Activated T-cell treated with anti-CD3 and anti-CD28 coated beads, Interleukin-2, amount 50 U/mL, for 1 hour (primary cell): ENCODE data around the gene VDAC1.
"Not testable (repeated sequence)": the region's sequence is repeated elsewhere in the genome, so short reads cannot be mapped to it uniquely, and the experiment has no call there.

Source experiments
- DNase-seq: peaks from one replicate; pipeline ENCODE4 v3.0.0-alpha.2; 2020

The VDAC1 gene

DNA sequence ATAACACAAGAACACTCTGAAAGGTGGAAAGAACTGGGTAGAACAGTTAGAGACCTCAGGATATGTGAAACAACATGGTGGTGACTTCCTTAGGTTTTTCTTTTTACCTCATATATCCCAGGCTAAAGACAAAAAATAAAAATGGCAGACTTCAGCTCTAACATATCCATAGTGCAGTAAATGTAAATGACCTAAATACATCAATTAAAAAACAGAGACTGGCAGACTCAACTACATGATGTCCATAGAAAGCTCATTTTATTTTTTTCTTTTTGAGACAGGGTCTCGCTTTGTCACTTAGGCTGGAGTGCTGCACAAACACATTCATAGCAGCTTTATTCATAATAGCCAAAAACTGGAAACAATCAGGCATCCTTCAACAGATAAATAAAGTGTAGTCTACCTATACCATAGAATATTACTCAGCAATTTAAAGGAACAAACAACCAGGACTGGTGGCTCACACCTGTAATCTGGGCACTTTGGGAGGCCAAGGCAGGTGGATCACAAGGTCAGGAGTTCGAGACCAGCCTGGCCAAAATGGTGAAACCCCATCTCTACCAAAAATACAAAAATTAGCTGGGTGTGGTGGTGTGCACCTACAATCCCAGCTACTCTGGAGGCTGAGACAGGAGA lies 41.2 kb downstream of the VDAC1 start:
- no peak for DNase-seq

DNA sequence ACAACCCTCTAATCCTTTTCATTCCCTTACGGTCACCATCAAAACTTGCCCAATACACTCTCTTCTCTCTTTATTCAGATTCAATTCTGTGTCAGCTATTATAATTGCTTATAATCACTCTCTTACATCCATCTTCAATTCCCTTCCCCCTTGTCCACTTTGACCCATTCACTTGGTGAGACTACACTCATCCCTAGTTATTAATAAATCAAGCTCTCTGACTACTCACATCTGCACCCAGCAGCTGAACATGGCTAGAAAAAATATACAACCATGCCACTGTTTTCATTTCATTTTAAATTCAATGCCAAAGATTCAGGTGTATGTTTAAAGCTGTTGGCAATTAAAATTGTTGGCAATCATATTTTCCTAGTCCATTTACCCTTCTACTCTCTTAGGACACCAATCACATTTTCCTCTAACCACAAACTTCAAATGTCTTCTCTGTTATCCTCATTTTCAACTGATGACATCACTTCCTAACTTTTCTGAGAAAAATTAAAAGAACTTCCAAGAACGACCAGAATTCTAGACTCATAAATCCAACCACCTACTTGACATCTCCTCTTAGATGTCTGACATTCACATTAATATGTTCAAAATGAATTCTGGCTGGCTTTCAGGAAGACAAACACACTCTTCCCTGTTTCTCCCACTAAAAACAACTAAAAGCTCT lies 41.8 kb downstream of the VDAC1 start:
- no peak for DNase-seq

DNA sequence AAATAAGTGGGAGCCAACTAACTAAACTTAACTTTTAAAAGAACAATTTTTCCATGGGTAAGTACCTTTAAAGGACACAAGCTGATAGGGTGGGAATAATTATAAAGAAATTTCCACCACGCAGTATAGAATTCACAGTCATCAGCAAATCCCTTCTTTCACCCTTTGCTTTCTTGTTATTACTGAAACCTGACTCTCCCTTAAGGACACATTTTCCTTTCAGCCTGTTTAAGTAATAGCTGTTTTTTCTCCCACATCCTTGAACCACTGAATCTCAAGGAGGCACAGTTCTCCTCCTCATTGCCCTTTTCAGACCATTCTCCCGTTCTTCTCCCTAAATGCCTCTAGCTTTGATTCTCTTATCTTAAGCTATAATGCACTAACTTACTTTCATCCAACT lies 42.6 kb downstream of the VDAC1 start:
- no peak for DNase-seq

DNA sequence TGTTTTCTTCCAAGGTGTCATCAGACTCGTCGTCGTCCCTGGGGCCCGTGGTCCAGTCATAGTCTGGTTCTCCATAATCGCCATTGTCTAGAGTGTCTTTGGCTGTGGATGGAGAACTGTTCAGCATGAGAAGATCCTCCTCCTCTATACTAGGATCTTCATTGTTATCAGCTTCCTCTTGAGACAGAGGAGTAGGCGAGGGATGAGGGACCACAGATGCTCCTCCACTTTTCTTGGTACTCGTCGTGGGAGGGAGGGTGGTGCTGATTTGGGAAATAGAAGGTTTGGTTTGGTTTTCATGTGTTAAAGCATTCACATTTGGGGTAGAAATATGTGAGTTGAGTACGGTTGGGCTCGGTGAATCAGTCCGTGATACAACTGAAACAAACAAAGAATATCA lies 45.1 kb downstream of the VDAC1 start:
- DNase-seq = no peak

DNA sequence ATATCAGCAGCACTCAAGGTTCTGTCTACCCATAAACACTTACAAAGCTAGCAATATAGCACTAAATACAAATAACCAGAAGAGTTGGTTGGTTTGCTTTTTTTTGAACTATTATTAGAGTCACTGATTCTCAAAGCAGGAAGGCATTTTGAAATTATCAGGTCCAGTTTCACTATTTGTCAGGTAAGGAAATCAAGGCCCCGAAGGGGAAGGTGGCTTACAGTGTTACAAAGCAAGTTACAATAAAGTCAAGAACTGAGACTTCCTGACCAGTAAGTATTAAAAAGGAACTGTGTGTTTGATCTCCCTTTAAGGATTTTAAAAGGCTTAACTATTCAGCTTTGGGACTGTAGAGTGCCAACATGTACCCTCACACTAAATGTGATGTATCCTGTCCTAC lies 47.2 kb downstream of the VDAC1 start:
- DNase-seq = no peak

DNA sequence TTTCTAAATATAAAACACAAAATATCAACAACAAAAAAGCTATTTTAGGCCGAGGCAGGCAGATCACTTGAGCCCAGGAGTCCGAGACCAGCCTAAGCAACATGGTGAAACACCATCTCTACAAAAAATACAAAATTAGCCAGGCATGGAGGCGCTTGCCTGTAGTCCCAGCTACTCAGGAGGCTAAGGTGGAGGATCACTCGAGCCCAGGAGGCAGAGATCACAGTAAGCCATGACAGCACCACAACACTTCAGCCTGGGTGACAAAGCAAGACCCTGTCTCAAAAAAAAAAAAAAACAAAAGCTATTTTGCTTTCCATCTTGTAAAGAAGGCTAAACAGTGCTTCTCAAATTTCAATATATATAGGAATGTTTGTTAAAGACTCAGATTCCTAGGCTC lies 47.7 kb downstream of the VDAC1 start:
- no peak for DNase-seq

DNA sequence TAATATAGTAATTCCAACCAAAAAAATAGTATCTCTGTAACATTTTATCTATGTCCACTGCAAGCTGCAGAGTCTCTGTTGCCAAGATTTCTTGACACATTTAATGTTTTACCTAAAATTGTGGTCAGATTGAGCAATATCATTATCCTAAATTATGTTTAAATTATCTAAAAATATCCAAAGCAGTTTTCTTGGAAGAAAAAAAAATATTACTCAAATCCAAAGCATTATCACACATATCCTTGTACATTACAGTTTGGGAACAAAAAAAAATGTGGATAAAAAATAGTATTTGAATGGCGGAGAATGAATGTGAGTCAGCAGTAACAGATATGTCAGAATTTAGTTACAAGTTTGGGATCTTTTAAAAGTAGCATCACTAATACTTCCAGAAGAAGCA lies 48.6 kb downstream of the VDAC1 start:
- not testable (repeated sequence) for DNase-seq

DNA sequence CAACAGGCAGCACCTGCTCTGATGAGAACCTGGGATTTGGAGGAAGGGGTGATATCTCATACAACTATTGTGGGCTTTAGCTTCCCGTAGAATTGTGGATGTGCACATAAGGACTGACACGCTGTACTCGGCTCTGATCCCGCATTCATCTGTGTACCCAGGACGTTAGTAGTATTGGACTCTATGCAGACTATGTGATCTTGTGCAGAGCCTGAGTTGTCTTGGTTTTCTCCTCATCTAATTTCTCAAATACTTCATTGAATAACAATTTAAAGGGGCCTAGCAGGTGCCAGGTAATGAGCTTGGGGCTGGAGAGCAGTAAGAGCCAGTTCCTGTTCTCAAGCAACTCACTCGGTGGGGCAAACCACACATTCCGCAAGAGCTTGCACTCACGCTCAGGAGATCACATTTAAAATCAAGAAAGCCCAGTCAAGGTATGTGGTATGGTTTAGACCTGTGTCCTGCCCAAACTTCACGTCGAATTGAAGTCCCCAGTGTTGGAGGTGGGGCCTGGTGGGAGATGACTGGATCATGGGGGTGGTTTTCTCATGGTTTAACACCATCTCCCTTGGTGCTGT lies 51.1 kb downstream of the VDAC1 start:
- DNase-seq = no peak

DNA sequence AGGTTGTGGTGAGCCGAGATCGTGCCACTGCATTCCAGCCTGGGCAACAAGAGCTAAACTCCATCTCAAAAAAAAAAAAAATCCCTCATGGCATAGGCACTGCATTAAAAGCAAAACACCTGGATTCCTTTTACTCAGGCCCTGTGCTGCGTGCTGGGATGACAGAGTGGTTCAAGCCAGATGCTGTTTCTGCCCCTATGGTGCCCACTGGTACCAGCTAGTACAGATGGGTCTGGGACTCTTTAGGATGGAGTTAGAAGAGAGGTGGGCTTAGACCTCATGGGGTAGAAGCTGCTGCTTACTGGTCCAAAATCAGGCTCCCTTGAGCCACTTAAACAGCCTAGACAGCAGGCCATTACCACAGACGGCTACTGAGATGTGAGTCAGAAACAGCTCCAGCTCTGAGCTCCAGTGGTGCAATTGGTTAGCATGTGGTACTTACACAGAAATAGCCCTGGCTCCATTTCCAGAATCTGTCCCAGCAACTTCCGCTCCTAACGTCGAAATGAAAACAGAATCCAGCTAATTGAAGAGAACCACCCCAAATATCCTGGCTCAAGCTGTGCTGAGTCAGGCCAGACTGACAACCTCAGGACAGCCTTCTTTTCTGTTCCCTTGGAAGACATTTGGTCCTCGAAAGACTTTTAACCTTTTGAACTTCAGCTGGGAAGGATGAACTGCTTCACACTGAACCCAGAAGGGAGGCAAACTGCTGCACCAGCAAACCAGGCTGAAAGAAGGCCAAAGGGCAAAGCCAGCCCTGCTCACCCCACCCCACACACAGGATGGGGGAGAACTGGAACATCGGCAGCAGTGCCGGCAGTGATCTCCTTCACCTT lies 51.8 kb downstream of the VDAC1 start:
- DNase-seq = no peak

DNA sequence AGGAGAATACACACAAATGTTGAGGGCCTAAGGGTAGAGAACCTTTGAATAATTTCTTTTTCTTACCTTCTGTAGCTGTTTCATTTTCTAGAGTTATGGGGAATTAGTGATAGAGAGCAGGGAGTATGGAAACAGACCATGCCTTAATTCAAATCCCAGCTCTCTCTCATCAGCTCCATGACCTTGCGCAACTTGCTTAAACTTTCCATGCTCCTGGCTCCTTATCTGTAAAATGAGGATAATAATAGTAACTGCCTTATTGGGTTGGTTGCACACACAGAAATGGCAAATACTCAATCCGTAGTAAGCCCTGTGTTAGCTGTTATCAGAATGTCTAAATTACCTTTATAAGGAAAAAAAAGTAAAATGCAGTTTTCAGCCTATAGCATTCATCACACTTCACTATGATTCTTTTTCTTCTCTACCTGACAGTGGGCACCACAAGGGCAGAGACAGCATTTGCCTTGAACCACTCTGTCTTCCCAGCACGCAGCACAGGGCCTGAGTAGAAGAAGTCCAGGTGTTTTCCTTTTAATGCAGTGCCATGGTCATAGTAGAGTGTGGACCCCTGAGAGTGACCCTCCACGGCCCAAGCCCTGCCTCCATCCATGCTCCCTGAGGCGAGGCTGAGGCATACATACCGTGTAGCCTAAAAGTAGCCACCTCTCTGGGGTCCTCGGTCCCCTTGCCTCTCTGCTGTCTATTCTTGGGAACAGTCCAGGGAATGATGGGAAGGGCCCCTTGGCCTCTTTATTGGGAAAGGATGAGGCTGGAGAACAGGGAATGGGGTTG lies 53.8 kb downstream of the VDAC1 start:
- no peak for DNase-seq

DNA sequence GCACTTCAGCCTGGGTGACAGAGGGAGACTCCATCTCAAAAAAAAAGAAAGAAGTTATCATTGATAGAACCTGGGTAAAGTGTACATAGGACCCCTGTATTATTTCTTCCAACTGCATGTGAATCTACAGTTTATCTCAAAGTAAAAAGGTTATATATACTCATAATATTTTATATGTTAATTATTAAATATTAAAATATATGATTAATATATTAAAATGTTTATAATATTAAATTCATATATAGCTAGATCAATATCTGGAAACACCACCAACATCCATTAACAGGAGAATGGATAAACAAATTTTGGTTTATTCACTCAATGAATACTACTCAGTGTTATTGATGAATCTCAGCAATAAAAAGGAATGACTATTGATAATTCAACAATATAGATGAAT lies 56.1 kb downstream of the VDAC1 start:
- no peak for DNase-seq

DNA sequence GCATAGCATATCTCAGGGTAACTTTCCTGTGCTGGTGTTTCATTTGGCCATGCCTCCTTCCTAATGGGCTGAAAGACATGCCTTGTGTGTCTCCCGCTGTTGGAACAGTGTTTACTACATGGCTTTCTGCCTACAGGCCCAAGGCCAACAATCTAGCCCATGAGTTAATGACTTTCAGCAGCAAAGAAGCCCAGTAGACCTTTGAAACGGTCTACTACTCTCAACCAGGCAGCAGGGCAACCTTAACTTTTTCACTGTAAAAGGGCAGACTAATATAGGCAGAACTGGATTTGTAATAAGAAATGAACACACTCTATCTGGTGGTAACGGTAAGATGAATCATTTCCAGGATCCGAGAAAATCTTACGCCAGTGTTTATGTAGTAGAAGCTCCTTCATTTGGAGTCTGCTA lies 57.3 kb downstream of the VDAC1 start:
- DNase-seq = no peak

DNA sequence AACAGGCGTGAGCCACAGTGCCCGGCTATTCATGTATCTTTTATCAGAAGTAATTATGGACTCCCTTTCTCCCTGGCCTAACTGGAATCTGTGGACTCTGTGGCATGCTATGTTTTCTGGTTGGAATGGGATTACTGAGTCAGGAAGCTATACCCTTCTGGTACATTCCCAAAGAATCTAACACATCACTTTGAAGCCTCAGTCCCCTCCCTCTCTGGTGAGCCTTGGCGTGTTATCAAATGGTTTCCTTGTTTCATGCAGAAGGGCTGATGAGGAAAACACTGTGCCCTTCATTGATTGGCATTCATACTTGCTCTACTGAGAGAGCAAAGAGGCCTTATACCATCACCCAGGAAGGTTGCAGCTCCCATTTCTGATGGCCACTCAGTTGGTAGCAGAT lies 59.2 kb downstream of the VDAC1 start:
- DNase-seq = no peak

DNA sequence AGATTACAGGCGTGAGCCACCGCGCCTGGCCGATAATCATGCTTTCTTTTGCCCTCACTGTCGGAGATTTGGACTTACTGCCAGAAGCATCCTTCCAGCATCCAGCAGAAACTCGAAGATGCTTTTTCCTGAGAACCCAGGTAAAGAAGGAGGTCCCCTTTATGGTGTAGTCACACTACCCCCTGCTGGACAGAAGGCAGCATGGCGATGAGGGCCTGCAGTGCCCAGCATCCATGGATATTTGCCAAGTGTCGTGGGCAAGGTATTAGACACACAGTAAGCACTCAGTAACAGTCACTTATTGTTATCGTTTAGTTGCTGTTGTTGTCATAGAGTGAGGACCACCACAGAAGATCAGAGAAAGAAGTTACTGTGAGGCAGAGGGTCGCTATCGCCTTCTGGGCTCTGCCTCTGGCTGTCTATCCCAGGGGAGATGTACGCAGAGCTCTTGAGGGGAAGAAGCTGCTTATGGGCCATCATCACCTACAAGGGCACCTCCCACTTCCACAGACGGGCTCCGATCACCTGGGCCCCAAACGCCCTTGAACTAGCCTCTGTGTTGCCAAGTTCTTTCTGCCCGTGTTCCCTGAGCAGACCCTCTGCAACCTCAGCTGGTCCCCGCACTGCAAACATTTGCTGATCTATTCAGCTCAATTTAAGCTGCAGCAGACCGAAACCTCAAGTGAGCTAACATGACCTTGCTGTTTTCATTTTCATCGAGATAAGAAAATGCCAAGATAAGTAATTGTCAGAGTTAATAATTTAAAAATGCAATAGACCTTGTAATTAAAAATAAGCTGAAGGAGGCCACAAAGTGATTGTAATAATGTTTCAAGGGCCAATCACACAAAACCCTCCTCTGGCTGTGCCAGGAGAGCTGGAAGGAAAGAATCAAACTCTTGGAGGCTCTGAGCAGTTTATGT lies 60.3 kb downstream of the VDAC1 start:
- DNase-seq = peak; percentile 33

DNA sequence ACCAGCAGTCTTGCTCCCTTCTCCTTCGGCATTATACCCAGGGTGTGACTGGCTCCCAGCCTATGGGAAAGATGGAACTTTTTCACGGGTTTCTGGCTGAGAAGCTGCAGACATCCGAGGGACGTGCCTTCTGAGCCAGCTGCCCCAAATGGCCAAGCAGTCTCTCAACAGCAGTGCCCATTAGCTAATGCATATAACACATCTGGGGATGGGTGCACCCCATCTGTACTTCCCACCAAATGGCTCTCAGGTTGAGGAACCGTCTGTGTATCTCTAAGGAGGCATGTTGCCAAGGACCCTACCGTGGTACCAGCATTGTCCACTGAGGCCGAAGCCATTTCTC lies 61.3 kb downstream of the VDAC1 start:
- DNase-seq = no peak

DNA sequence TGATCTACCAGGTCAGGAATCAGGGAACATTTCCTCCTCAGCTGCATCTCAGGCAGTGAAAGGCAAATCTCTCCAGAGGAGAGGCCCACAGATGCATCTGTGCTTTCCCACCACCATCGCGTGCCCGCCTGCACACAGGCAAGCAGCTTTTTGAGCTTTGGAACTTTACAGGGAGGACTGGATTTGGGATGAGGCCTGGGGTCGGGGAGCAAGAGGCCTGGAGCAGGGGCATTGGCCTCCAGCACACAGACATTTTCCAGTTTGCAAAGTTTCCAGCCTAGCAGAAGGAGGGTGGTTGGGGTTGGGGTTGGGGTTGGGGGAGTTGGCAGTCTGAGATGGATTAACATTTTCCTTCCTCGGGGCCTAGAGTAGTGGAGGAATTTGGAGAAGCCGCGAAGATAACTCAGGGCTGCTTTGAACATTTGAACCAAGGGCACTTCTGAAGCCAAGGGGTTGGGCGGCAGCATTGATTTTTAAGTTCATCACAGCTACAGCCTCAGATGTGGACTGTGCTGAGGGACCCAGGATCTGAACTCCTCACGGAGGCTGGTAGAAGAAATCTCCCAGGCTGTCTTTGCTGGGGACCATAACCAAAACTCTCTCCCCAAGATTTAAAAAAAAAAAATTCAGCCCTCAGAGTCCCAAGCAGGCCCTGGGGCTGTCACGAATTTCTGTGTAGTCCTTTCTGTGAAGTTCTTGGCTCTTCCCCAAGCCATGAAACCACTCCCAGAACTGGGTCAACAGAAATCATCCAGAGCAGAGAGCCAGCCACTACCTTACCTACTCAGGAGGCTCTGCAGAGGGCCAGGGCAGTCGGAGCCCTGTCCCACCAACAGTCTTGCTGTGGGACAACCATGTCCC lies 61.9 kb downstream of the VDAC1 start:
- DNase-seq = no peak

DNA sequence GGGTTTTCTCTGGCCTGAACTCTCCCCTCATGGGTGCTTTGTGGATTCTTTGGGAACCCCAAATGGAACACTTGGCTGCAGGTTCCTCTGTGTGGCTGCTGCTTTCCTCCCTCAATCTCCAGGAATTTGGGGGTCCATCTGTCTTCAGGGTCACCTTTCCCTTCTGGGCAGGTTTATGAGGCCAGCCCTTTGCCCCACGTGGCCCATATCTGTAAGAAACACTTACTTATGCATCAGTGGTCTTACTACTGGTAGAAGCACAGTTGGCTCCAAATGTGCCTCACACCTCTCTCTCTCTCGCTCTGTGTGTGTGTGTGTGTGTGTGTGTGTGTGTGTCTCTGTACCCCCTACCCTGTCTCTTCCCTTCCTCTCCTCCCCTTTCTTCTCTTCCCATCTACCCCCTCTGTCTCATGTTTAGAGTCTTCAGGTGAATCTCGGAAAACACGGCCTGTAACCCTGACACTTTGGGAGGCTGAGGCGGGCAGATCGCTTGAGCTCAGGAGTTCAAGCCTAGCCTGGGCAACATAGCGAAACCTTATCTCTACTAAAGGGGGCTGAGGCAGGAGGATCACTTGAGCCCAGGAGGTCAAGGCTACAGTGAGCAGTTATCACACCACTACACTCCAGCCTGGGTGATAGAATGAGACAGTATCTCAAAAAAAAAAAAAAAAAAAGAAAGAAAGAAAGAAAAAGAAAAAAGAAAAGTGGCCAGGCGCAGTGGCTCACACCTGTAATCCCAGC lies 63.1 kb downstream of the VDAC1 start:
- DNase-seq = no peak

DNA sequence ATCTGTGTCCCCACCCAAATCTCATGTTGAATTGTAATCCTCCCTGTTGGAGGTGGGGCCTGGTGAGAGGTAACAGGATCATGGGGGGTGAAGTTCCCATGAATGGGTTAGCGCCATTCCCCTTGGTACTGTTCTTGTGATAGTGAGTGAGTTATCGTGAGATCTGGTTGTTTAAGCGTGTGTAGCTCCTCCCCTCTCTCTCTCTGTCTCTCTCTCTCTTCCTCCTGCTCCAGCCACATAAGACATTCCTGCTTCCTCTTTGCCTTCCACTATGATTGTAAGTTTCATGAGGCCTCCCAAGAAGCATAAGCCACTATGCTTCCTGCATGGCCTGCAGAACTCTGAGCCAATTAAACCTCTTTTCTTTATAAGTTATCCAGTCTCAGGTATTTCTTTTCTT lies 65.1 kb downstream of the VDAC1 start:
- no peak for DNase-seq

DNA sequence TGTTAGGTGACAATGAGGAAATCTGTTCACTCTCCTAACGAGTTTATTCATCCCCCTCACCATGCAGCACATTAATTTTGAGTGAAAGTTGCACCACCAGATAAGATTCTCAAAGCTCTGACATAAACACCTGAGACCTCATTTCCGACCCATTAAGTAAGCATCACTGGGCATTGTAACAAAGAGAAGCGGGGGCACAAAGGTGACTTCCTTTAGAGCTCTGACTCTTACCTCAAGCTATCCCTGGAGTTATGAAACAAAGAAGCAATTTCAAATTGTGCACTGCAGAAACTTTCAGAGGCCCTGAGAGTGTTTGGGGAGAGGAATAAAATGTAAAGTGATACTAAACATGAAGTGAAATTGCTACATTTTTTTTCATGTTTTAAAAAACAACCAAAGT lies 65.8 kb downstream of the VDAC1 start:
- DNase-seq = no peak
